OCI-LY3 (cell line): ENCODE data around the gene ADORA1.

ENCODE experiments used
- CTCF ChIP-seq: fragments of 200-600, 300-600 bp; sonication (generic); IDR thresholded peaks from 2 replicates; pipeline ENCODE4 v1.5.1; 2014; ENCODE audit warnings: antibody characterized with exemption, low read length, low read depth
- EZH2phosphoT487 ChIP-seq: fragments of 200-600 bp; shearing (Covaris generic); IDR thresholded peaks from 2 replicates; pipeline ENCODE4 v1.6.1; 2018; ENCODE audit warnings: antibody characterized with exemption, mixed run types, low read depth

- TF ChIP-seq CTCF (no peak), EZH2phosphoT487 (no peak)
Observed at GRCh38 chr1:203096566-203096965, 31.0 kb upstream of the ADORA1 start.
